Measurements from ENCODE around the gene OSBPL9.
"Not testable (repeated sequence)": the region's sequence is repeated elsewhere in the genome, so short reads cannot be mapped to it uniquely, and the experiment has no call there.

The OSBPL9 gene

GRCh38 chr1:51636764-51637522 is 20.1 kb downstream of the OSBPL9 start:
- DNase-seq (ENCODE audit: low read depth in 2 of 2): no peak

DNA sequence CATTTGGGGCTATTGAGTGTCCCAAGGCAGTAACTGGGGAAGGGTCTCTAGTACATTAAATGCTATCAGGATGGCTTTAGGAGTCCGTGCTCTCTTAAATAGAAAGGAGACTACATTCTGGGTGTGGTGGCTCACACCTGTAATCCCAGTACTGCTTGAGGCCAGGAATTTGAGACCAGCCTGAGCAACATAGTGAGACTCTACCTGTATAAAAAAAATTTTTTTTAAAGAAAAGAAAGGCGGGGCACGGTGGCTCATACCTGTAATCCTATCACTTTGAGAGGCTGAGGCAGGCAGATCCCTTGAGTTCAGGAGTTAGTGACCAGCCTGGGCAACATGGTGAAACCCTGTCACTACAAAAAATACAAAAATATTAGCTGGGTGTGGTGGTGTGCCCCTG is 21.5 kb downstream of the OSBPL9 start:
- no peak for DNase-seq (ENCODE audit: low read depth in 2 of 2)

GRCh38 chr1:51639694-51640093 is 22.8 kb downstream of the OSBPL9 start:
- DNase-seq (ENCODE audit: low read depth in 2 of 2): no peak

DNA sequence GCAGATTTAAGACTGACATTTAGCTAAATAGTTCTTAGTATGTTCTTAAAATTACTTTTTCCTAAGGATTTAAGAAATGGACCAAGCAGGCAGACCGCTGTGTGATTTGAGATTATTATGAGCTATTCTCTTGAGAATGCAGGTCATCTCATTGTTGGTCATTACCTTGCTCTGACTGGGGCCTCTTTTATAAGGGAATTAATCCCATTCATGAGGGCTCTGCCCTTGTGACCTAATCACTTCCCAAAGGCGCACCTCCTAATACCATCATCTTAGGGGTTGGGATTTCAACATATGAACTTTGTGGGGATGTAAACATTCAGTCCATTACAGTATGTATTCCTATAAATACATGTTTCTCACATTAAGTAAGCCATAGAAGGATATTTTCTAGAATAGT is 24.2 kb downstream of the OSBPL9 start:
- DNase-seq (ENCODE audit: low read depth in 2 of 2): no peak

- DNase-seq (ENCODE audit: low read depth in 2 of 2): no peak
Observed at GRCh38 chr1:51642739-51643142, 25.8 kb downstream of the OSBPL9 start.

- DNase-seq (ENCODE audit: low read depth in 2 of 2): no peak
Observed at GRCh38 chr1:51643362-51643761, 26.5 kb downstream of the OSBPL9 start.

GRCh38 chr1:51644020-51644419 is 27.1 kb downstream of the OSBPL9 start:
- DNase-seq (ENCODE audit: low read depth in 2 of 2): no peak

DNA sequence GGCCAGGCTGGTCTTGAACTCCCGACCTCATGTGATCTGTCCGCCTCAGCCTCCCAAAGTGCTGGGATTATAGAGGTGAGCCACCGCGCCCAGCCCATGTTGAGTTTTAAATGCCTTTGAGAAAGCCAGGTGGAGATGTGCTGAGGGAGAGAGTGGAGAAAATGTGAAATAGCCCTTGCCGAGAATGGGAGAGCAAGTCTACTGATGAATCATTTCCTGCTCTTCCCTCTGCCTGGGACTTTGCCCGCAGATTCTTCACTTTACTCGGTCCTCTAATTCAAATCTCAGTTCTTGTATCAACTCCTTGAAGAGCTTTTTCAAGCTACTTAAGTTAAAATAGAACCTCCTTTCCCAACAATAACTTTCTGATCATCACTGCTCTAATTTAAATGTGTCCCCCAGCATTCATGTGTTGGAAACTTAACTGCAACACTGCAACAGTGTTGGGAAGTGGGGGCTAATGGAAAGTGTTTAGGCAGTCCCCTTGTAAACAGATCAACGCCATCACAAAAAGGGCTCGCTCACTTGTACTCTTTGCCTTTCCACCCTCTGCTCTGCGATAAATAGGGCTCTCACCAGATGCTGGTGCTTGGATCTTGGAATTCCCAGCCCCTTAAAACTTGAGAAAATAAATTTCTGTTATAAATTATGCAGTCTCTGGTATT is 27.8 kb downstream of the OSBPL9 start:
- DNase-seq (ENCODE audit: low read depth in 2 of 2): no peak

DNA sequence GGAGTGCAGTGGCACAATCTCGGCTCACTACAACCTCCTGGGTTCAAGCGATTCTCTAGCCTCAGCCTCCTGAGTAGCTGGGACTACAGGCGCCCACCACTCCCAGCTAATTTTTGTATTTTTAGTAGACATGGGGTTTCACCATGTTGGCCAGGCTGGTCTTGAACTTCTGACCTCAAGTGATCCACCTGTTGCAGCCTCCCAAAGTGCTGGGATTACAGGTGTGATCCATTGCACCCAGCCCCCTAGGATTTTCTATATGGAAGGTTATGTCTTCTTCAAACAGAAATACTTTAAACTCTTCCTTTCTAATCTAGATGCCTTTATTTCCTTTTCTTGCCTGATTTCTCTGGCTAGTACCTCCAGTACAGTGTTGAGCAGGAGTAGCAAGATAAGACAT is 29.7 kb downstream of the OSBPL9 start:
- not testable (repeated sequence) for DNase-seq (ENCODE audit: low read depth in 2 of 2)

GRCh38 chr1:51648180-51649109 is 31.6 kb downstream of the OSBPL9 start:
- no peak for DNase-seq (ENCODE audit: low read depth in 2 of 2)

DNA sequence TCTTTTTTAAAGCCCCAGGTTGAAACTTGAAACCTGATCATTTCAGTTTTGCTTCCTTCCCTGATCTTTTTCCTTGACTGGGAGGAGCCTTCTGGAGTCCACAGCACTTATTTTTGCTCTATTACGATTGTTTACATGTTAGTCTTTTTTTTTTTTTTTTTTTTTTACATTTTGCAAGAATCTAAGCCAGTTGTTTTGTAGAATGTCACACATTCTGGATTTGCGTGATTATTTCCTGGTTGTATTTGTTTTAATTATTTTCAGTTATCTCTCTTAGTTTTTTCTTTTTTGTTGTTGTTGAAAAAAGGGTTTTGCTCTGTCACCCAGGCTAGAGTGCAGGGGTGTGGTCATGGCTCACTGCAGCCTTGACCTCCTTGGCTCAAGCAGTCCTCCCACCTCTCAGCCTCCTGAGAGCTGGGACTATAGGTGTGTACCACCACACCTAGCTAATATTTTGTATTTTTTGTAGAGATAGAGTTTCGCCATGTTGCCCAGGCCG is 32.8 kb downstream of the OSBPL9 start:
- DNase-seq (ENCODE audit: low read depth in 2 of 2): no peak

GRCh38 chr1:51650198-51650597 is 33.3 kb downstream of the OSBPL9 start:
- DNase-seq (ENCODE audit: low read depth in 2 of 2): no peak

- no peak for DNase-seq (ENCODE audit: low read depth in 2 of 2)
Observed at GRCh38 chr1:51651552-51651942, 34.7 kb downstream of the OSBPL9 start.

DNA sequence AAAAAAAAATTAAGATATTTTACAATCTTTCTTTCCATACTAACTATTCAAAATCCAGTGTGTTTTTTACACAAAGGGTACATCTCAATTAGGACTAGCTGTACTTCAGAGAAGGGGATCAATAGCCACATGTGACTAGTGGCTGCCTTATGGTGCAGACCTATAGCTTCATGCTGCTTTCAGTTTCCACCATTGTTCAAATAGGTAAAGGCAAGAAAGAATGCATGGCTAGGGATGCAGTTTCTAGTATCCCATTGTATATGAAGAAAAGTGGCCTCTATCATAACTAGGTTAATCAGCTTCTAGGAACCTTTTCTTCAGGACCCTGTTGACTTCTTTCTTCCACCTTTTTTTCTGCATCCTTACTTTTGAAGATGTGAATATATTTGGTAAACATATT is 35.7 kb downstream of the OSBPL9 start:
- no peak for DNase-seq (ENCODE audit: low read depth in 2 of 2)

- no peak for DNase-seq (ENCODE audit: low read depth in 2 of 2)
Observed at GRCh38 chr1:51653127-51653526, 36.2 kb downstream of the OSBPL9 start.

- no peak for DNase-seq (ENCODE audit: low read depth in 2 of 2)
Observed at GRCh38 chr1:51654000-51654399, 37.1 kb downstream of the OSBPL9 start.

GRCh38 chr1:51656374-51656773 is 39.5 kb downstream of the OSBPL9 start:
- DNase-seq (ENCODE audit: low read depth in 2 of 2): no peak

DNA sequence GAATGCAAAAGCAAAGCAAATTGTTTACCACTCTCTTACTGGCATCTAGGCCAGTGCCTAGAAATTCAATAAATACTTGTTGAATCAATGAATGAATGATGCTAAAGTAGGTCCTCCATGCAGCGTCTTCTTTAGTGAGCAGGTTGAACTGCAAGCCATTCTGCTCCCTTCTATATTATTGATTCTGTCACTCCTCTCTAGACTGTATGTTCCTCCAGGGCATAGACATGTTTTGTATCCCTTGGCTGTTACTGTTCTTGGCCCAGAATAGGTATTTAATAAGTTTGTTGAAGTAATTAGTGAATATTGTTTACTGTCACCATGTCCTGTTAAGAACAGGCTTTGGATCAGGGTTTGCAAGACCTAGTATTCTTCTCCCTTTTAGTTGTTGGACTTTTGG is 43.7 kb downstream of the OSBPL9 start:
- no peak for DNase-seq (ENCODE audit: low read depth in 2 of 2)

DNA sequence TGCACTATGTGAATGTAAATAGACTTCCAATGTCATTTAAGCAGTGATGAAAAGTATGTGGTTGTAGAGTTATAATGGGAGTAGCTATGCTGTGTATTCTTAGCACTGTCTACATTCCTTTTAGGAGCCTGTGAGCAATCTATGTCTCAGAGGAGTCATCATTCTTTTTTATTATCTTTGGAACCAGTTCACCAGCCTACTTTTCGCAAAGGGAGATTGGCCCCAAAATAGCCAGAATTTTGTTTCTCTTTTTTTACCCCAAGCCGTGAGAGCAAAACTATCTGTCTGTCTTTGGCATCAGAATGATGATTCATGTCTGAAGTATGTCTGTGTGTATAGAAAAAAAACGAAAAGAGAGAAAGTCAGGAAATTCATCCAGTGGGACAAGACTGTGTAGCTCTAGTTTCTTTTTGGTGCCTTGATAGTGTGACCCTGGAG is 44.2 kb downstream of the OSBPL9 start:
- DNase-seq (ENCODE audit: low read depth in 2 of 2): no peak

DNA sequence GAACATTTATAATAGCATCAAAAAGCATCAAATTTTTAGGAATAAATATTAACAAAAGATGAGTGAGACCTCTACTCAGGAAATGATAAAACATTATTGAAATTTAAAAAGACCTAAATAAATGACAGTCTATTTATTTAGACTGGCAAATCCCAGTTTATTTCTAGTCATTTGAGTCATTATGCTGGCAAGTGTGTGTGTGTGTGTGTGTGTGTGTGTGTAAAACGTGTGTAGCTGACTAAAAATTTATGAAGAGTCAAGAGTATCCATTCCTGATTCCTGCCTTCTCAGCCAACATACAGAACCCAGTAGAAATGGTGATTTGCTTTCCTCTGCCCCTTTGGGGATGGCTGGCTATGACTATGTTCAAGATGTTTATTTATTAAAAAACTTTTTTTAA is 46.2 kb downstream of the OSBPL9 start:
- DNase-seq (ENCODE audit: low read depth in 2 of 2): no peak

GRCh38 chr1:51663721-51664120 is 46.8 kb downstream of the OSBPL9 start:
- no peak for DNase-seq (ENCODE audit: low read depth in 2 of 2)
